Endodermal cell (in vitro differentiated cells): Measurements from ENCODE around the gene GPC6. TPM values are rescaled to one million over a fixed set of nuclear protein-coding genes. Genes with fewer than 3 reads are reported as not detected.

ENCODE experiments used
- DNase-seq: peaks from one replicate; pipeline ENCODE4 v3.0.0-alpha.2; 2017
- H3K27ac ChIP-seq: 2 replicates; pipeline ENCODE4 v1.5.1; 2013; ENCODE audit warnings: mild to moderate bottlenecking, low read depth, low read length, moderate library complexity
- H3K27me3 ChIP-seq: 2 replicates; pipeline ENCODE4 v1.6.1; 2013; ENCODE audit warnings: mild to moderate bottlenecking, low read length, moderate library complexity; ENCODE audit not compliant: insufficient read depth, control insufficient read depth, poor library complexity, severe bottlenecking
- H3K36me3 ChIP-seq: 2 replicates; pipeline ENCODE4 v1.7.0; 2013; ENCODE audit warnings: mild to moderate bottlenecking, low read length, moderate library complexity; ENCODE audit not compliant: control insufficient read depth, insufficient read depth
- H3K4me1 ChIP-seq: one replicate; pipeline ENCODE4 v1.7.0; 2013; ENCODE audit warnings: low read length; ENCODE audit not compliant: control insufficient read depth, insufficient read depth
- H3K4me3 ChIP-seq: 2 replicates; pipeline ENCODE4 v1.5.1; 2013; ENCODE audit warnings: mild to moderate bottlenecking, low read length, moderate library complexity
- H3K9ac ChIP-seq: 2 replicates; pipeline ENCODE4 v1.6.1; 2013; ENCODE audit warnings: mild to moderate bottlenecking, low read length, moderate library complexity; ENCODE audit not compliant: poor library complexity, severe bottlenecking; ENCODE audit errors: extremely low read depth
- H3K9me3 ChIP-seq: 2 replicates; pipeline ENCODE4 v1.6.1; 2013; ENCODE audit warnings: mild to moderate bottlenecking, low read length, moderate library complexity; ENCODE audit not compliant: control insufficient read depth
- H3K27ac Mint-ChIP-seq: 2 replicates; pipeline ENCODE4 v1.8.0; 2020; ENCODE audit warnings: mixed read lengths
- H3K27me3 Mint-ChIP-seq: 2 replicates; pipeline ENCODE4 v1.8.0; 2021; ENCODE audit warnings: mild to moderate bottlenecking, mixed read lengths; ENCODE audit not compliant: insufficient read depth
- H3K36me3 Mint-ChIP-seq: 2 replicates; pipeline ENCODE4 v1.8.0; 2020; ENCODE audit warnings: low read depth, mixed read lengths
- H3K4me1 Mint-ChIP-seq: 2 replicates; pipeline ENCODE4 v1.8.0; 2020; ENCODE audit warnings: mixed read lengths
- H3K4me3 Mint-ChIP-seq: 2 replicates; pipeline ENCODE4 v1.8.0; 2020; ENCODE audit warnings: mild to moderate bottlenecking, moderate library complexity, mixed read lengths
- H3K9me3 Mint-ChIP-seq: 2 replicates; pipeline ENCODE4 v1.8.0; 2020; ENCODE audit warnings: mild to moderate bottlenecking, mixed read lengths
- CTCF ChIP-seq: fragments of 200-600 bp; sonication (generic); conservative IDR thresholded peaks from 2 replicates; pipeline ENCODE4 v1.5.0; 2021; ENCODE audit warnings: antibody characterized with exemption, mild to moderate bottlenecking
- WGBS, 2 experiments: methylation state at CpG; one replicate each; pipeline versions ENCODE4 v1.1.5 to v1.1.7; 2013; ENCODE audit warnings: missing lambda C conversion rate in 2 of 2, mixed read lengths in 1 of 2; ENCODE audit not compliant: insufficient coverage in 1 of 2, insufficient read length in 1 of 2; 5-methylcytosine and 5-hydroxymethylcytosine counted together
- total RNA-seq, 2 donors: library from RNA; stranded (reverse); fragmentation: NEBNext Ultra II Directional in 1 of 2; extraction: Animal tissue kit (Norgen Biotek cat#: 25700) in 1 of 2; gene quantifications; 2 replicates in 1 of 2; 3 replicates in 1 of 2; pipeline ENCODE4 v1.2.1, GENCODE V29; 2021

The GPC6 gene
- total RNA-seq, 2 donors from 2014 or later = 69.6 to 80.4 TPM

GRCh38 chr13:93416736-93417355 lies 190.2 kb downstream of the GPC6 start:
- Histone ChIP-seq H3K4me1 (no peaks in the 10 kb centered on the region), H3K27me3 (no peaks in the 10 kb centered on the region), H3K27ac (no peak overlapping the region), H3K9me3 (no peaks in the 10 kb centered on the region), H3K4me3 (no peak overlapping the region), H3K36me3 (no peaks in the 10 kb centered on the region), H3K9ac (no peak overlapping the region)
- Mint-ChIP-seq H3K27me3 (no peaks in the 10 kb centered on the region), H3K27ac (no peak overlapping the region), H3K4me1 (peaks cover 27% of the 10 kb centered on the region), H3K9me3 (no peaks in the 10 kb centered on the region), H3K36me3 (no peaks in the 10 kb centered on the region), H3K4me3 (no peak overlapping the region)
- 85 to 88% methylated on average over 1 of the region's 1 CpG for WGBS, 2 experiments
- no peak for TF ChIP-seq CTCF
- no peak for DNase-seq

GRCh38 chr13:93418398-93418797 lies 191.8 kb downstream of the GPC6 start:
- H3K27me3 Mint-ChIP-seq = no peaks in the 10 kb centered on the region
- no peak overlapping the region for H3K27ac ChIP-seq
- H3K4me3 Mint-ChIP-seq = no peak overlapping the region
- WGBS, 2 experiments = 97 to 100% methylated on average over 3 to 7 of the region's 8 CpGs
- H3K9me3 Mint-ChIP-seq = no peaks in the 10 kb centered on the region
- H3K27ac Mint-ChIP-seq = no peak overlapping the region
- no peak overlapping the region for H3K4me3 ChIP-seq
- H3K36me3 ChIP-seq = no peaks in the 10 kb centered on the region
- TF ChIP-seq CTCF = no peak
- H3K4me1 ChIP-seq = no peaks in the 10 kb centered on the region
- peaks cover 23% of the 10 kb centered on the region for H3K4me1 Mint-ChIP-seq
- H3K9me3 ChIP-seq = no peaks in the 10 kb centered on the region
- no peak overlapping the region for H3K9ac ChIP-seq
- DNase-seq = no peak
- H3K27me3 ChIP-seq = no peaks in the 10 kb centered on the region
- no peaks in the 10 kb centered on the region for H3K36me3 Mint-ChIP-seq

- WGBS, 2 experiments = 30% methylated on average over 1 of the region's 1 CpG; no CpG with 5 or more reads in 1 of the 2 experiments
- H3K36me3 ChIP-seq = peaks cover under 1% of the 10 kb centered on the region
- TF ChIP-seq CTCF = no peak
- H3K36me3 Mint-ChIP-seq = no peaks in the 10 kb centered on the region
- no peak overlapping the region for H3K27ac Mint-ChIP-seq
- H3K9me3 Mint-ChIP-seq = no peaks in the 10 kb centered on the region
- no peak overlapping the region for H3K9ac ChIP-seq
- H3K27me3 ChIP-seq = no peaks in the 10 kb centered on the region
- H3K4me1 ChIP-seq = no peaks in the 10 kb centered on the region
- no peak overlapping the region for H3K4me3 ChIP-seq
- no peak overlapping the region for H3K4me3 Mint-ChIP-seq
- no peaks in the 10 kb centered on the region for H3K9me3 ChIP-seq
- H3K27me3 Mint-ChIP-seq = no peaks in the 10 kb centered on the region
- H3K4me1 Mint-ChIP-seq = peaks cover 12% of the 10 kb centered on the region
- no peak overlapping the region for H3K27ac ChIP-seq
- no peak for DNase-seq
Measured at GRCh38 chr13:93420206-93420605, 193.6 kb downstream of the GPC6 start.
